SIG-M5 (cell line): Measurements from ENCODE around the gene LYRM9.
"Not testable (repeated sequence)": the region's sequence is repeated elsewhere in the genome, so short reads cannot be mapped to it uniquely, and the experiment has no call there.

Source experiments
- DNase-seq: peaks from one replicate; lab custom pipeline; 2025; lab: John Stamatoyannopoulos, UW

The LYRM9 gene

GRCh38 chr17:27839571-27840405 lies 53.4 kb downstream of the LYRM9 start:
- not testable (repeated sequence) for DNase-seq

GRCh38 chr17:27838607-27839006 lies 54.6 kb downstream of the LYRM9 start:
- DNase-seq = not testable (repeated sequence)

GRCh38 chr17:27837769-27838168 lies 55.4 kb downstream of the LYRM9 start:
- DNase-seq = not testable (repeated sequence)

- no peak for DNase-seq
Measured at GRCh38 chr17:27836651-27837050, 56.5 kb downstream of the LYRM9 start.

- DNase-seq = no peak
Measured at GRCh38 chr17:27834571-27834970, 58.6 kb downstream of the LYRM9 start.

GRCh38 chr17:27832831-27833230 lies 60.3 kb downstream of the LYRM9 start:
- no peak for DNase-seq

GRCh38 chr17:27829888-27830287 lies 63.3 kb downstream of the LYRM9 start:
- not testable (repeated sequence) for DNase-seq

- not testable (repeated sequence) for DNase-seq
Measured at GRCh38 chr17:27829143-27829711, 63.9 kb downstream of the LYRM9 start.
